ENCODE measurements around the gene EXOC2.

EXOC2 gene

DNA sequence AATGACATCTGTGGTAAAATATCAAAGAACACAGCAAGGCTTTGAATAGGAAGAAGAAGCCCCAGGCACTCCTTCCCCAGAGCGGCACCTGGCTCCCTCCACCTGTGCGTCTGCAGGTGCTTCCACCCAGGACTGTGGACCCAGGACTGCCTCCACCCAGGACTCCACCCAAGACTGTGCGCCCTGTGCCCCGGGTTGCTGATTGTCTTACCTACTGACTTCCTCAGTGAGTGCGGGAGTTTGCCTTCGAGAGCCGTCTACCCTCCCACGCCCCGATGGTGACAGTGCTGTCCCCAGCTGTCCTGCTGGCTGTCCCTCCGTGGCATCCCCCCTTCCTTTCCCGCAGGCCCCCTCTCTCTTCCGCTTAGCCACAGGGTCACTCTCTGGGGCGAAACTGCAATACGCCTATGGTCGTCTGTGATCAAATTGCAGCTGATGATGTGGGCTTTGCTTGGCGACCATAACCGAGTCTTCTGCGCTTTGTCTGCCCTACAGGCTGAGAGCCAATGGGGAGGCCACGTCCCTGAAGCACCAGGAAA lies 249.2 kb downstream of the EXOC2 start:
- DNase-seq (ENCODE audit: low read depth): no peak

DNA sequence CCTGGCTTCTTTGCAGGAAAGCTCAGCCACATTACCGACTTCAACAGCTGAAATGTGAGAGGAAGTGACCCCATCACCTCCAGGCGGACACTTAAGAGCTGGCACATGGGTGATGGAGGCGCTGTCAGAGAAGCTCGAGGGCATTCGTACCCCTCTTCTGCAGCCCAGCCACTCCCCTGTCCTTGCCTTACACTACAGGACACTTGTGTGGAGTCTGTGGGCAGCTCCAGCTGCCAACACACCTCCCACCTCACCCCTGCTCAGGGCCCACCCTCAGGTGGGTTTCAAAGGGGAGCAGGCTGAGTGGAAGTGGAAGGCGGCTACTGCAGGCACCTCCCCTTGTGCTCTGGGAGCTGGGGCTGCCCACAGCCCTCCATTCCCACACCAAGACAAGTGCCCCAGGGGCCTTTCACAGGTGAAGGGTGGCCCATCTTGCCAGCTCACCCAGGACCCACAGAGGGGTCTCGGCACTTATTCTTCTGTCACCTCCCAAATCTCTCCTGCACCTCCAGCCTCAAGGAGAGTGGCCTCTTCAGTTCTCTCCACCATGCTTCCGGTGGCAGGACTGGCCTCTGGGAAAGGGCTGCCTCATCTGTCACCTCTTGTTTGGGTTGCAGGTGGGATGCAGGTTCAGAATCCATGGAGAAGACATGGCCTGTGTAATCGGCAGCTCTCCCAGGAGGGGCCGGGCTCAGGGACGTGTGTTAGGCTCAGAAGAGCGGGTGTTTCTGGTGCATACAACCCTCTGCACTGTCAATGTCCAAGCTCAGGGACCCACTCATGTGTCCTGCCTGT lies 251.6 kb downstream of the EXOC2 start:
- DNase-seq (ENCODE audit: low read depth): no peak

DNA sequence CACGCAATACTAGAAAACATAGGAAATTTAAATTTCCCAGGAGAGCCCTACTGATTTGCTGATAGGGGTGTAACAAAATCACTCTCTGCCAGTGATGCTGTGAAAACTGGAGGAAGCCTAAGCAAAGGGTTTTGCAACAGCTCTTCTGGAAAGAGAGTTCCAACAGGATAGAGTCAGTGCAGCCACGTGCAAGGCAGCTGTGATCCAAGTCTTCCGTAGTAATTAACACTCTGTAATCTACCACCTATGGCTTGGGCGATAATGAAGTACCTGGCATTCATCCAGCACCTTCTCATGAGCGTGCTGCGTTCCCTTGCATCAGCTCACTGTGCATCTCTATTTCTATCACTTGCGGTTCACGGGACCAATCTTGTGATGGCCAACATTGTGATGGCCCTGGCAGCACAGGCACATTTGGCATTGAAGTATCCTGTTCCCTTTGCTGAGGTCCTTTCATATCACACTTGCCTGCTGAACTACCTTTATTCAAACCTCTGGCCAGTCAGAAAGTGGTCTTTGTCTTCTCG lies 253.2 kb downstream of the EXOC2 start:
- no peak for DNase-seq (ENCODE audit: low read depth)

DNA sequence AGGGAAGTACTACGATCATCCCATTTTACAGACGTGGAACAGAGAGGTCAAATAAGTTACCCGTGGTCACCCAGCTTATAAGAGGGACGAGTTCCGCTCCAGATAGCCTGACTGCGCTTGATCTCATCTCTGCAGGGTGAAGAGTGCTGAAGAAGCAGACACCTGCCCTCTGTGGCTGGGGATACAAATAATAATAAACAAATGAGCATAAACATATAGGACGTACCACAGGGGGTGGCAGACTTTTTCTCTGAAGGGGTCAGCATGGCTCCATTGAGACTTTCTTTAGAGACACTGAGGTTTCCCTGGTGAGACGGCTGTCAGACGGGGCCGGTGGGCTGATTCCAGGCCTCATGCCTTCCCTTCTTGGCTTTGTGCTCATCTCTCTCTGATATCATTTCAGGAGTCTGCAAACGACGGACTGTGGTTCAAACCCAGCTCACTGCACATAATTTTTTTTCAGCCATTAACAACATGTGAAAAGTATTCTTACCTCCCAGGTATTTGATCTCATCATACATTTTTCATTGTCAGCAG lies 254.2 kb downstream of the EXOC2 start:
- no peak for DNase-seq (ENCODE audit: low read depth)

DNA sequence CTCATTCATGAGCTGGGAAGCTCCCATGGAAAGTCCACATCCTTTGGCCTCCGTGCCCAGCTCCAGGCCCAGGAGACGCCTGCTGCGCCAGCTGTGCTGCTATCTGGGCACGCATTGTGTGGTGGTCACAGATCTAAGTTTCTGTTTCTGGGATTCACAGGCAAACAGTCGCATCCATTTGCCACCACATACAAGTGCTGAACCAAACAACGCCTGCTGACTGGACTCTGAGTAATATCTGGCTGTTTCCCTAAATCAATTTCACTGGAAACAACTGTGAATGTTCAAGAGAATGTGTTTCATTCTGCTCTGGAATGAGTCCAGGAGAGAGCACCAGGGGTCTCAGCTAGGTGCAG lies 255.9 kb downstream of the EXOC2 start:
- DNase-seq (ENCODE audit: low read depth): no peak

DNA sequence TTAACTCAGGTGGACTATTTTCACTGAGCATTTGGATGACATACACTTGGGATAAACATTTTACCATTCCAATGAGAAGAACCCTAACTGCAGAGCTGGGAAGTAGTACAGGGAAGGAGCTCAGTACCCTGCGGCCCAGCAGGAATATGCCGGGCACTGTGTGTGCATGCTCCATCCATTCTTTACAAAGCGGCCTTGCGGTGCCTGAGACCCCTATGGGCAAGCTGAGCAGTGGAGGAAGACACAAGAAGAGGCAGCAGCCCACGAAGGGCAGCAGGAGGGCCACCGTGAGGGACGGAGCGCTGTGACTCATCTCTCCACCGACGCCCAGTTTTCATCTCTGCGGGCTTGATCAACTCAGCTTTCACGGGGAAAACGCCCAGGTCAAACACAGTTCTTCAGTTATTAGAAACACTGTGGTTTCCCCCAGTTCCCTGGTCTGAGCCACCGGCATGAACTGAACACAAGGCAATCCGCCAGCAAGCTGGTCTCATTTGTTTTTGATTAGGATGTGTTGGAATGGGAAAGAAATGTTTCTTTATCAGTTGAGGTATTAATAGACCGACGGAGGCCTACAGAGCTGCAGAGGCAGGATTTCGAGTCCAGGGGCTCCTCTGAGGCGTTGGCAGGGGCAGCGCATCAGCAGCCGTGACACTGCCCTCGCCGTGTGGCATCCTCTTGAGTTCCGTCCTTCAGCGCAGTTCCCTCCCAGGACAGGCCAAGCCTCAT lies 256.5 kb downstream of the EXOC2 start:
- no peak for DNase-seq (ENCODE audit: low read depth)

DNA sequence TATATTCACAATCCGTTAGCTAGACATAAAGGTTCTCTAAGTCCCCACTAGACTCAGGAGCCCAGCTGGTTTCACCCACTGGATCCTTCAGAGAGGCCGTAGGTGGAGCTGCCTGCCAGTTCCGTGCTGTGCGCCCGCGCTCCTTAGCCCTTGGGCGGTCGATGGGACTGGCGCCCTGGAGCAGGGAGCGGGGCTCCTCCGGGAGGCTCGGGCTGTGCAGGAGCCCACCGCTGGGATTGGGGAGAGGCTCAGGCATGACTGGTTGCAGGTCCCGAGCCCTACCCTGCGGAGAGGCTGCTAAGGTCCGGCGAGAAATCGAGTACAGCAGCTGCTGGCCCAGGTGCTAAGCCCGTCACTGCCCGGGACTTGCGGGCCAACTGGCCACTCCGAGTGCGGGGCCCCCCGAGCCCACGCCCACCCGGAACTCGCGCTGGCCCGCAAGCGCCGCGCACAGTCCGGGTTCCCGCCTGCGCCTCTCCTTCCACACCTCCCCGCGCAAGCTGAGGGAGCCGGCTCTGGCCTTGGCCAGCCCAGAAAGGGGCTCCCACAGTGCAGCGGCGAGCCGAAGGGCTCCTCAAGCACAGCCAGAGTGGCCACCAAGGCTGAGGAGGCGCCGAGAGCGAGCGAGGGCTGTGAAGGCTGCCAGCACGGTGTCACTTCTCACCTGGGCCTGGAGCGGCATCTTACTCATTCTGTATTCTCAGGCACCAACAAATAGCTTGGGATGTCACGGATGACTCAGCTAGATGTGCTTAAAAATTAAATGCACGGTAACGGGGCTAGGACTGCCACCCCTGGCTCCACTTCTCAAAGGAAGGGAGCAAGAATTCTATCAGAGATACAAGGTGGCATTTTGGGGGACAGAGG lies 257.3 kb downstream of the EXOC2 start:
- no peak for DNase-seq (ENCODE audit: low read depth)
